Stimulated activated CD8-positive, alpha-beta memory T cell treated with anti-CD3 and anti-CD28 coated beads, Interleukin-15, amount 100 ng/mL, for 4 hours (primary cell): Measurements from ENCODE around the gene FATE1.
"Not testable (repeated sequence)": the region's sequence is repeated elsewhere in the genome, so short reads cannot be mapped to it uniquely, and the experiment has no call there.

Experiments
- DNase-seq, 2 donors: peaks; one replicate each; pipeline ENCODE4 v3.0.0-alpha.2; 2020; ENCODE audit warnings: low read depth in 2 of 2

Gene FATE1, protein sequence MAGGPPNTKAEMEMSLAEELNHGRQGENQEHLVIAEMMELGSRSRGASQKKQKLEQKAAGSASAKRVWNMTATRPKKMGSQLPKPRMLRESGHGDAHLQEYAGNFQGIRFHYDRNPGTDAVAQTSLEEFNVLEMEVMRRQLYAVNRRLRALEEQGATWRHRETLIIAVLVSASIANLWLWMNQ

DNA sequence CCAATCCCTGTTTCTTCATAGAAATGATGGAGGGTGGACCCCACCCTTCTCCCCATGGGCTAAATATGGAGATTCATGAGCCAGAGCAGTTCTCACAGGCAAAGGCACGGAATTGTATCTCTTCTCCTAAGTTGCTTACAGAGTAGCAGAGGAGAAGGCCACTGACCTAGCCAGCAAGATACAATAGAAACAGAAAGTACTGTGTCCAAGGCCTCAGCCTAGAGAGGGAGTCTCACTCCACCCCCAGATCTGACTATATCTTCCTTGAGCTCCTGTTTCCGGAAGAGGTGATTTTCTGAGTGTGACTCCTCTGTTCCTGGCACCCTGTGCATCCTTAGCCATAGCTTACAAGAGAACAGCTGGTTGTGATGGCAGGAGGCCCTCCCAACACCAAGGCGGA lies at the start of gene FATE1:
TSS of gene FATE1 (plus strand) at position 284 of the 400 bp plus-strand sequence. CDS start at position 369, 85 bp downstream.
- DNase-seq, result no peak

DNA sequence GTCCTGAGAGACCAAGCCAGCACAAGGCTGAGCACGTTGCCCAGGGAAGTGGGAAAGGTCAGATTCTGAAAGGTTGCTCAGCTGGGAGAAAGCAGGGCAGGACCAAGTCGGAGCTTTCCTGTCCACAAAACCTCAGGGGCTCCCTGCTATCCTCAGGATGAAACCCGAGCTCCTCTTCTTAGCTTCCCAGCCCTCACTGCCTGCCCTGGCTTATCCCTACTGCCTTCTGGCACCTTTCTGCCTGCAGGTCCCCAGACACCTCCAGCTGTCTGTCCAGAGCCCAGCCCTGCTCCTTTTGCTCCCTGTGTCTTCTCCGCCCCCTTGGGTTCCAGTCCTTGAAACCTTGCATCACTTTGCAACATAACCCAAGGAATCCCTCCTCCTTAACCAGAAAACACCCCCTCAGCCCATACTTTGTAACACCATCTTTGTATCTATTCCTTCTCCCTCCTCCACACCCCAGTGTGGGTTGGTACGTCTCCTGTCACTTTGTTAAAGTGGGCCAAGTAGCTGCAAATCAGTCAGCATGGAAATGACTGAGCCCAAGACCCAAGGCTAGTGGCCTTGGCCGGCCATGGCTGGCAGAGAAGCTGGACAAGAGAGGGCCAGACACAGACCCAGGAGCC lies 40.6 kb upstream of the FATE1 start:
- no peak for DNase-seq

DNA sequence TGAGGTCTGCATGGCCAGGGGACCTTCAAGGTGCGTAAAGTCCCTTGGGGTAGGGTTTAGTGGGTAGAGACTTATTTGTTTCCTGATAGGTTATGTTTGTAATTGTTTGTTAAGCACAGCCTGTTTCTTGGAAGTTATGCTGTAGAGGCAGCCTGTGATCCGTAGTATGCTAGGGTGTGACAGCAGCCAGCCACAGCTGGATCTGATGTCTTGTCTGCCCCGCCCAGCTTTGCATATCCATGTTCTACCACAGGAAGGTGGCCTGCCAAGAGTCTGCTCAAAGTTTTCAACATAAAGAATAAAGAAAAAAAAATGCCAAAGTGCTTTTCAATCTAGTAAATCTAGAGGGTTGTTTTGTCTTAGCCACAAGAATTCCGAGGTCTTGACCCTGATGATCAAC lies 39.6 kb upstream of the FATE1 start:
- no peak for DNase-seq

DNA sequence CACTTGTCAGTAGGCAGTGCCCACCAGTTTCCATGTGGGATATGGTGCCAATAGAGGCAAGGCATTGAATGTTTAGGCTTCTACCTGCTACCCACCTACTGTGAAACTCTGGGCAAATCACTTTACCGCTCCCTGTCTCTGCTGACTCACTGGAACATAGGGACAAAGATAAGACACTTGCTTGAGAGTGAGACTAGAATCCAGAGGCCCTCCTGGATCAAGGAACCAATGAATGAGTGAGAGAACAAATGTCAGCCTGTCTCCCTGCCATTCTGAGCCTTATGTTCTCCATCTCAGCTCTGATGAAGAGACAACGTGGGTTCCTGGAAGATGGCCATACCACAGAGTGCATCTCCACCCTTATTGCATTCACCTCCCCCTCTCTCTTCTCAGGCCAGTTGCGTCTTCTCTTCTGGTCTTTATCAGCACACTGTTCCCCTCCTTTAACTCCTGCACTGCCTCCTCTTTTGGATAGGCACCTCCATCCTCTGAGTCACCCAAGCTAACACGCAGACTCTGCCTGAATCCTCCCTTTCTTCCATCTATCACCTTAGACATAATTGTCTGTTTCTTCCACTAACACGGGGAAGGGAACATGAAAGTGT lies 35.9 kb upstream of the FATE1 start:
- no peak for DNase-seq

DNA sequence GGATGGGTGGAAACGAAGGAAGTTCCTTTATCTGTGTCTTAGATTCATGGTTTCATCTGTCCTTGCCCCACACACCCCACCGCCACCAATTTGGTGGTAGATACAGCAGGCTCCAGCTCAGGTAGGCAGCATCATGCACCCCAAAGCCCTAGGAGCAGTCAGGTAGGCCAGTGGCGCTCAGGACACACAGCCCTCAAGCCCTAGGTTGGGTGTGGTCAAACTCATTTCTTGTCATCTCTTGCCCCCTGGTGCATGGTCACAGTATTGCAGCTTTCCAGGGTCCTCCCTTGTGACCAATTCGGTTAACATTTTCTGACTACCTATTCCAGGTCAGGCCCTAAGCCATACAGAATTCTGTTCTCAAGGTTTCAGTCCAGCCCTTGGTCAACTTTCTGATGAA lies 35.0 kb upstream of the FATE1 start:
- peak in 1 of 2 donors; percentile 4 for DNase-seq

DNA sequence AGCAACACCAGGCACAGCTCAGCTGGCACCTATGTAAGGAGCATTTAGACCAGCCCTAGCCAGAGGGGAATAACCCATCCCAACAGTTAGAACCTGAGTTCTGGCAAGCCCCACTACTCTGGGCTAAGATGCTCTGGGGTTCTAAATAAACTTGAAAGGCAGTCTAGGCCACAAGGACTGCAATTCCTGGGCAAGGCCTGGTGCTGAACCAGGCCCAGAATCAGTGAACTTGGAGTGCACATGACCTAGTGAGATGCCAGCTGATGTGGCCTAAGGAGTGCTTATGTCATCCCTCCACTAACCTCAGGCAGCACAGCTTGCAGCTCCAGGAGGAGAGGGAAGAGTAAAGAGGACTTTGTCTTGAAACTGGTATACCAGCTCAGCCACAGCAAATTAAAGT lies 28.2 kb upstream of the FATE1 start:
- DNase-seq, result no peak

DNA sequence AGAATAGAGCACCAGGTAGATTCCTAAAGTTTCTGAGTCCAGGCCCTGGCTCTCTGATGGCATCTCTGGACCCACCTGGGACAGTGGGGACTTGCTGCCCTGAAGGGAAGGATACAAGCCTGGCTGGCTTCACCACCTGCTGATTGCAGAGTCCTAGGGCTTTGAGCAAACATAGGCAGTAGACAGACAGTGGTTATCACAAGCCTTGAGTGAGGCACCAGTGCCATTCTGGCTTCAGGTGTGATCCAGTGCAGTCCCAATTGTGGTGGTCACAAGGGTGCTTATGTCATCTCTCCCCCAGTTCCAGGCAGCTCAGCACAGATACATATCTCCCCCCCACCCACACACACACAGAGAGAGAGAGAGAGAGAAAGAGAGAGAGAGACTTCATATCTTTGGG lies 27.1 kb upstream of the FATE1 start:
- no peak for DNase-seq

DNA sequence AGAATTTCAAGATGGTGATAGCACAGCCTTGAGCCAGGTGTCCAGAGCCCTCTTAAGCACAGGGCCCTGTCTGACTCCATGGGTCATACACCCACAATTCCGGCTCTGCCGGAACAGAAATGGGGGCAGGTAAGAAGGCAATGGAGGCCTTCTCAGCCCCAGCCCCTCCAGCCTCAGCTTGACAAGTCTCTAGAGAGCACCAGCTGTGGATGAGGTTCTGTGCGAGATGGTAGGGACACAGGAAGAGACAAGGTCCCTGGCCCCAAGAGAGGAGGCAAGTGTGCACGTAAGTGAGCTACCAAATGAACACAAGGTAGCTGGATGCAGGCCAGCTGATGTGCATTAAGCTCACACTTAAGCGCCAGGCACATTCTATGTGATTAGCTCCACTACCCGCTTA lies 23.0 kb upstream of the FATE1 start:
- no peak for DNase-seq

DNA sequence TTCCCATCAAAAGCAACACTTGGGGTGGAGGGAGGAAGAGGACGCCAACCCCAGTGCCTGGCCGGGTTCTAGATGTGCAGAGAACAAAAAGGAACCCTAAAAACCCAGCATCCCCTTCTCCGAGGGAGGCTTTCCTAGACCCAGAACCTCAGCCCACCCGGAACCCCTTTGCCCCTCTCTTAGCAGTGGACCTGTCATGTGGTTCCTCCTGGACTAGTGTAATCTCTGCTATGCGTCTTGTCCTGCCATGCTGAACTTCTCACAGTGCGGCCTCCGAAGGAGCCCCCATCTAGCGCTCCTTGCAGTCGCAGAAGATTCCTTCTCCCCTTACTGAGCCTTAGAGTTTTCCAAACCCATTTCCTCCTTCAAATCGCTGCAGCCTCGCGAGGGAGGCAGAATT lies 21.7 kb upstream of the FATE1 start:
- no peak for DNase-seq

DNA sequence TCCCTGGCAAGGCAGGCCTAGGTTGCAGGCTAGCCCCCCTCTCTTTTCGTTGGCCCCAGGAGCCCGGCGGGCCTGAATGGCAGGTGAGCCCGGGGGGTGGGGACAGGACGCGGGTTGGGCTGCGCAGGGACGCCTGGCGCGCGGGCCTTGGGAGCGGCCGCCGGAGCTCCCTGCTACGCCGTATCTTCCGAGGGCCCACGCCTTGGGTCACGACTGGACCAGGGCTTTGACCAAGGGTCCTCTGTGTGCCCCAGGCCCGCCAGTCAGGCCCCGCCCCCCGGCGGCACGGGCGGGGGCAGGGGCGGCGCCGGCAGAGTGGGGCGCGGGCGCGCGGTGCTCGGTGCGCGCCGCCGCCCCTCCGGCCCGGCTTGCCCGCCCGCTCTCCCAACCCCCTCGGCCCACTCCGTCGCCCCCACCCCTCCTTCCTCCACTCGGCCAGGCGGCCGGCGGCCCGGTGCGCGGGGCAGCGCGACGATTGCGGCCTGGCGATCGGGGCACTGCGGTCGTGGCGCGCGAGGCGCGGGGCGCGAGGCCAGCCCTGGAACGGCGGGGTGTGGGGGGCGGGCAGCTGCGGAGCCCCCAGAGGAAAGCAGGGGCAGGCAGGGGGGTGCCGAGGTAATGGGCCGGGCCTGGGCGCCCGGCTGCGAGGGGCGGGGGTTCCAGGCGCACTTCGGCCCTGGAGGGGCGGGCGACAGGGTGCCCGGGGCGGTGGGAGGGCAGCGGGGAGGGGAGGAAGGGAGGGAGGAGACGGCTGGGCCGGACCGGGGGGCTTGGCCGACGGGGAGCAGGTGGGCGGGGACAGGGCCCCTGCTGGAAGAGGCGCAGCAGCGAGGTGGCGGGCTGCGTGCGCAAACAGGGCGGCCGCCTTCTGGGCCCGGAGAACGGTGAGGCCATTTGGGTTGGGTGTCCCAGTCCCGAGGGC lies 20.9 kb upstream of the FATE1 start, which contains the start of gene PRRG3:
TSS of gene PRRG3 (plus strand) at position 798 of the 922 bp plus-strand sequence. CDS start 3,357 bp downstream, outside the sequence.
- no peak for DNase-seq

DNA sequence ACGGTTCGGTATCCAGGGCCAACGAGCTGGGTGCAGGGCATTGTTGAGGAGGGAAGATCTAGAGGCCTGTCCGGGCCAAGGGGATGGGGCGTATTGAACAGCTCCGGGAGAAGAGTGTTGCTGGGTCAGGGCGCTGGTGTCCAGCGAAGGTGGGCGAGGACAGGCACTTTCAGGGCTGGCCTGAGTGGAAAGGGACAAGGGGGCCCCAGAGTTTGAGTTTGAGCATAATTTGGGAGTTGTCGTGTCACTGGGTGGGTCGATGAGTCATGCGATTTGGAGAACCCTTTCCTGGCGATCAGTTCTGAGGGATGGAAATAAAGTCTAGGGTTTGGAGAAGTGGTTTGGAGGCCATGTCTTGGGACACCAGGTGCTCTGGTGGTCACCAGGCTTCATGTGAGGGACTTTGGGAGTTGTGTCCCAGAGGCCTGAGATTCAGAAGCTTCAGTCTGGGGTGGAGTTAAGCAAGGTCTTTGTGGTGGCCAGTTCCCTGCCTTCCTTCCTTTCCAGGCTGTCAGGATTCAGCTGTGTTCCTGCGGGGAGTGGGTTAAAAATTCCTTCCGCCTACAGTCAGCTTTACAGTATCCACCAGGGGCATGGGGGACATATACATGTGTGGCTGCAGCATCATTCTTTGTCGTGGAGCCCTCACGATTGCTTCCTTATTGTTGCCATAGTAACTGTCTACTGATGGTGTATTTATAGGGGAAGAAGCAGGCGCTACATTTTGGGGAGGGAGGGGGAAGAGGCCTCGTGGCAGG lies 20.1 kb upstream of the FATE1 start:
- DNase-seq, result no peak

DNA sequence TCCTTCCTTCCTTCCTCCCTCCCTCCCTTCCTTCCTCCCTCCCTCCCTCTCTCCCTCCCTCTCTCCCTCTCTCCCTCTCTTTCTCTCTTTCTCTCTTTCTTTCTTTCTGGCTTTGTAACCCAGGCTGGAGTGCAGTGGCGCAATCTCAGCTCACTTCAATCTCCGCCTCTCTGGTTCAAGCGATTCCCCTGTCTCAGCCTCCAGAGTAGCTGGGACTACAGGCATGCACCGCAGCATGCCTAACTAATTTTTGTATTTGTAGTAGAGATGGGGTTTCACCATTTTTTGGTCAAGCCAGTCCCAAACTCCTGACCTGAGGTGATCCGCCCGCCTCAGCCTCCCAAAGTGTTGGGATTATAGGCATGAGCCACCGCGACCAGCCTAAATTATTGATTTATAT lies 18.8 kb upstream of the FATE1 start:
- not testable (repeated sequence) for DNase-seq

DNA sequence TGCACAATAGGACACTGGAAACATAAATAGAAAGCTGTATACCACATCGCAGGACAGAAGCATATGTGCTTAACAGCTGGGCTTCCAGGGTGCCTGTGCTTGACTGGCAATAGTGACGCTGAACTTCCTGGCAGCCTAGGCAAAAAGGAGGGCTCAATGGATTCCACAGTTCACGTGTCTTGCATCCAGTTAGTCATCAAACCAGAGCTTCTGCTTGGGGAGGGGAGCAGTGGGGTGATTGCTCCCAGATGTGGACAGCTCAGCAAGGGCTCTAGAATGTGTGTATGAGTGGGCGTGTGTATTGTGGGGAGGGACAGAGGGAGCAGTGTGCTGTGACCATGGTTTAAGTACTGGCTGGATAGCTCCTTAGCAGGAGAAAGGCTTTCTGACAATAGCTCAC lies 18.3 kb upstream of the FATE1 start:
- DNase-seq, result no peak

DNA sequence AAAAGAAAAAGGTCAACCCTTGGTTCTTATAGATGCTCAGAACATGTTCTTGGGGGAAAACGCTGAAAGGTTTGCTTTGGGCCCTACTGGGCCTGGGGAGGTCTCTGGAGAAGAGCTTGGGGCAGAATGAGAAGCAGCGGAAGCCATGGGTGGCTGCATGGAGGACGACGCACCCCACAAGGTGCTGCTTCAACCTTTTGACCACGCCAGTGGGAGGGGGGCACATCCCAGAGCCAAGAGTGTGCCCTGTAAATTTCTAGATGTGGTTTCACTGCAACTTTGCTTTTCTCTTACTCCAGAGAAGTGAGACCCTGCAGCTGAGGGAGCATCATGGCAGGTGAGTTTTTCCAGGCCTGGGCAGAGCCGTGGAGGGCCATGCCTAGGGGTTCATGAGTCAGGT lies 17.4 kb upstream of the FATE1 start:
- no peak for DNase-seq

DNA sequence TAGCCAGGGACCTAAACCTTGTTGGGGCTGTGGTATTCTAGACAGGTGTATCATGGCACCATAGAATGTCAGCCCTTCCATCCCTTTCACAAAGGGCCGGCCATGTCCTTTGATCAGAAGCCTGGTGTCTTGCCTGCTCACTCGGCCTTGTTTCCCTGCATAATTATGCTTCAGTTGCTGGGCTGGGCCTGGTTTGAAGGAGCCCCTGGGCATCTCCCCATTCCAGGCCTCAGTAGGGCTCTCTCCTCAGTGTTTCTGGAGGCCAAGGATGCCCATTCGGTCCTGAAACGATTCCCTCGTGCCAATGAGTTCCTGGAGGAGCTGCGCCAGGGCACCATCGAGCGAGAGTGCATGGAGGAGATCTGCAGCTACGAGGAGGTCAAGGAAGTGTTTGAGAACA lies 16.1 kb upstream of the FATE1 start:
- DNase-seq, result no peak

DNA sequence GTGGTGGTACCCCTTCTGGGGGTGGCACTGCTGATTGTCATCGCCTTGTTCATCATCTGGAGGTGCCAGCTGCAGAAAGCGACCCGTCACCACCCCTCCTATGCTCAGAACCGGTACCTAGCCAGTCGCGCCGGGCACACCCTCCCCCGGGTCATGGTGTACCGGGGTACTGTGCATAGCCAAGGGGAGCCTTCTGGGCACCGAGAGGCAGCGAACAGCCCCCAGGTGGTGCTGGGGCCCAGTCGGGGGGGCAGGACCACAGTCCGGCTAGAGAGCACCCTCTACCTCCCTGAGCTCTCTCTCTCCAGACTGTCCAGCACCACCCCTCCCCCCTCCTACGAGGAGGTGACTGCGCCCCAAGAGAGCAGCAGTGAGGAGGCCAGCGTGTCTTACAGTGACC lies 15.3 kb upstream of the FATE1 start:
- DNase-seq, result no peak

DNA sequence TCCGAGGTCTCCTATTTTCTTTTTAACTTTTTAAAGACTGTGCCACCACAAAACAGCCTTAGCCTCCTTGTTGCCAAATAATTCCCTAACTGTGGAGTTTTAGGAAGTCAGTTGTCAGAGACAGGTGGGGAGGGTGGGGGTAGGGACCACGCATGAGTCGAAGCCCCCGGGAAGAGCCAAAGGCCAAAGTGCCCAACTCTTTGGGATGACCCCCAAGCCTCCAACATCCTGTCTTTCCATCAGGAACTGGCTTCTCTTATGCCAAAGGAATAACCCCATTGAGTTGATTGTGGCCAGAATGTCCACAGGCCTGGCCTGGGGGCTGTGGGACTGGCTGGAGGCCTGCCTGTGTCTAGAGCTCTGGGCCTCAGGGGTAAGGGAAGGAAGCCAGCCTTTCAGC lies 14.8 kb upstream of the FATE1 start:
- DNase-seq, result no peak

DNA sequence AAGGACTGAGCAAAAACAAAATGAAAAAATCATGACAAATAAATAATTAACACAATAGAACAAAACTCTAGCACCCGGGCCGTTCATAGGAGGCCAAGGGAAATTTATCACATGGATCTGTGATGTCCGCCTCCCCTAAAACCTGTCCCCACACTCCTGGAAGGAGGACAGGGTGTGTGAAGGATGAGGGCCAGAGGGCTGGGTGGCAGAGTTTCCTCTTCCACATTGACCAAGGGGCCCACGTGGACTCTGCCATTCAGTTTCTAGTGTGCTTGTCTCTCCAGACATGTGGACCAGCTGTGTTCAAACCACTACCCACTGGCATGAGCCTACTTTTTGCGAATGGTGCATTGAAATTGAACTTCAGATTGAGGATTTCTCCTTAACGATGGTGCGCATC lies 14.3 kb upstream of the FATE1 start:
- DNase-seq, result no peak

DNA sequence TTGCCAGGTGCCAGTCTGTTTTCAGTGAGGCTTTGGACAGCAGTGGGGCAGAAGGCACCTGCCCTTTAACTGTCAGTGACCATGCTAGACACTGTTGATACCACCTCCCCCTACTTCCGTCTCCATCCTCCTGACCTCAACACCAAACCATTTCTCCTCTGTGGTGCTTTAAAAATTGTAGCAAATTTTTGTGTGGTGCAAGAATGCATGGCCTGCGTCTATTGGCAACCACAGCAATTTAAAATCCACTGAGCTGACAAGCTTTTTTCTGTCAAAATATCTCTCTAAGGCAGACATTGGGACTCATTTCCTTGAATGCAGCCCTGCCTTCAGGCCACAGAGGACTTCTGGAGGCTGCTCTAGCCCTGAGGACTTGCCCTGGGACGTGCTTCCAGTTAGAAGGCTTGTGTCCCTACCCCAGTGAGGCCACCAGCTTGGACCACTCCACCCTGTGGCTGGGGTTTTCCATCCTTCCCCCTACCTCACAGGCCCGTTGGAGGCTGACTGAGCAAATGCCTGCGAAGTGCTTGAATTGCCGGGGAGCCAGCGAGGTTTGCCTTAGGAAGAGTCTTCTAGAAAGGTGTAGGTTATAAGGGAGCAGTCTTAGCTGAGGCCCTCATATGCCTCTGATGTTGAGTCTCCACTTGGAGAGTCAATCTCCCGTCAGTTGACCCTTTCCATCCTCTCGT lies 13.7 kb upstream of the FATE1 start:
- DNase-seq, result no peak

DNA sequence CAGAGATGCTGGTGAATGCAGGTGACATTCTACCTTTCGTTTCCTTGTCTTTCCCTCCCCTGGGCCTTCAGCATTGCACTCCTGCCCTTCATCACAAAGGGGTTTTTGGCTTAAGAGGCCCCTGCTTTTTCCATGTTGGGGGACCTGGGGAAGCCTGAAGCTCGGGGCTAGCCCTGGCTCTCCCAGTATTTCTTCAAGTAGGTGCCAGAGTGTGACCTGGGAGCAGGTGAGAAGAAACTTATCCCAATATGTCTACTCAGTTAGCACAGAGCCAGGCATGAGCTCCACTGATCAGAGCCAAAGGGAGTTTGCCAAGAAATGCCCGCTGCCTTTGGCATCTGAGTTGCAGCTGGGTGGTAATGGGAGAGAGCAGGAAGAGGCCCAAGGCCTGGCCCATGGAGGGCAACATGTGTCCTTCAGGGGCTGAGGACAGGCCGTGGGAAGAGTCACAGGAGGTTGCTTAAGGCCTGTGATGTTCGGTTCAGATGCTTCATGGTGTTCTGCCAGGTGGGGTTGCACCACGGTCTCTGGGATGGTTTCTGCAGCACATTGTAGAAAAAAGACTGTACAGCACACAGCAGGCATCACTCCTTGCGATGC lies 13.0 kb upstream of the FATE1 start:
- DNase-seq, result no peak

DNA sequence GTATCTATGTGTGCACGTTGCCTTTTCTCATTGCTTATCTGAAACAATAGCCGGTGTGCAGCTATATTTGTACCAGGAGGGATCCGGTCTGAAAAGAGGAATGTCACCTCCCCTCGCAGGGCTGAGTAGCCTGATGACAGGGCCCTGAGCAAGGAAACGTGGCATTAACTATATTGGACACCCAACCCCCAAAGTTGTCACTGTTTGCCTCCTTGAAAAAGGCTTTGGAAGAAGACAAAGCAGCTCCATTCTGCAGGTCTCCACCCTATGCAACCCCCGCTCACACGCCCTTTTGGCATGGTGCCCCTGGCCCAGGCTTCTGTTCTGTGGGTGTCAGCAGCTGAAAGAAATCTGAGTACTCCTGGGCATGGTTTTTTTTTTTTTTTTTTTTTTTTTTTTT lies 12.3 kb upstream of the FATE1 start:
- no peak for DNase-seq
